GM18951 (cell line): ENCODE measurements around the gene TRNT1.

Experiments
- POLR2A ChIP-seq: IDR thresholded peaks from 4 replicates; pipeline ENCODE4 v1.6.1; 2011; ENCODE audit warnings: mild to moderate bottlenecking; ENCODE audit not compliant: insufficient read length, insufficient read depth; ENCODE audit errors: extremely low read depth
- in situ Hi-C: fragments of 300-500 bp; cut with MboI; formaldehyde crosslinking; loops from one replicate; pipeline ENCODE4 v1.12.0; 2022; ENCODE audit warnings: low sequenced_read_pairs, mixed read lengths, inconsistent platforms; ENCODE audit not compliant: unreplicated experiment

TRNT1 gene

DNA sequence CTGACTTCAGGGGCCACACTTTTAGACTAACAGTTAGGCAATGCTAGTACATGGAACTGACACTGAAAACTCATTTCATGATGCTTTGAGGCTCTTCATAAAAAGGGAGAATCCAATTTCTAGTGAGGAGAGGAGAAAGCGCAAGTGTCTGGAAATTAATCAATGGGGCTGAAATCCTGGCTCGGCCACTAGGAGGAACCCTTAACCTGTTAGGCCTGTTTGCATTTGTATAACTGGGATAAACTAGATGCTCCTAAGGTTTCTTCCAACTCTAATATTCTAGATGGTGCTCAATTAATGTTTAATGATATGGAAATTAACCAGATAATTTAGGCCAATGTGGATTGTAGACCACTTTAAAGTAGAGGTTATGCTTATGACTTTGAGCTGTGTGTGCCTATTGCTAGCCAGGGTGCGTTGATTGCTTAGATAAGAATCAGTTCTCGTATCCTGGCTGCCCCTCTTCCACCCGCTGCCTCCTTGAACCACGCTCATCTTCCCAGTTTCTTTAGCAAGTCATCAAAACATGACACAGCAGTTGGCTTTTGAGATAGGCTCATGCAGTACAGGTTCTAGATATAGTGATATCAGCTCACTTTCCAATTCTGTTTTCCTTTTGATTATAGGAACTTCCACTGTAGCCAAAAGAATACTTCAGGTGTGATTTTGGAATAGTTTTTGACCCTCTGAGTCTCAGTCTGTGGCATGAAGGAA is 69.6 kb downstream of the TRNT1 start:
- no peak for TF ChIP-seq POLR2A
- in situ Hi-C loops: no loop called here
